ENCODE data around the gene APPBP2. TPM values are rescaled to one million over a fixed set of nuclear protein-coding genes. Genes with fewer than 3 reads are reported as not detected.

APPBP2 gene
- total and polyA plus RNA-seq, 2 of the 8 experiments (the other 6 are each of a cell fraction or from before 2014, with no cell fraction given), result 3.3 to 18.0 TPM

GRCh38 chr17:60447375-60447774, 78.7 kb downstream of the APPBP2 start (continued):
- TF ChIP-seq CHD1 (IDR thresholded peaks at IDR 0.05; ENCODE audit: low read depth, low read length) (no peak), FOSL1 (IDR thresholded peaks at IDR 0.05; ENCODE audit: insufficient read depth, low read depth, low read length) (no peak)

All from H1 (cell line).